Activated T-cell treated with anti-CD3 and anti-CD28 coated beads, Interleukin-2, amount 50 U/mL, for 24 hours (primary cell): ENCODE results near the gene RNF151.
"Not testable (repeated sequence)": the region's sequence is repeated elsewhere in the genome, so short reads cannot be mapped to it uniquely, and the experiment has no call there.

Experiments
- DNase-seq: peaks from one replicate; pipeline ENCODE4 v3.0.0-alpha.2; 2020
- H3K27ac Mint-ChIP-seq: 2 replicates; pipeline ENCODE4 v1.8.0; 2020; ENCODE audit warnings: mild to moderate bottlenecking, mixed read lengths
- H3K27me3 Mint-ChIP-seq: 2 replicates; pipeline ENCODE4 v1.8.0; 2020; ENCODE audit warnings: mixed read lengths
- H3K36me3 Mint-ChIP-seq: 2 replicates; pipeline ENCODE4 v1.8.0; 2020; ENCODE audit warnings: low read depth, mixed read lengths
- H3K4me1 Mint-ChIP-seq: 2 replicates; pipeline ENCODE4 v1.8.0; 2020; ENCODE audit warnings: low read depth, mixed read lengths
- H3K4me3 Mint-ChIP-seq: 2 replicates; pipeline ENCODE4 v1.8.0; 2020; ENCODE audit warnings: mild to moderate bottlenecking, moderate library complexity, mixed read lengths
- H3K9me3 Mint-ChIP-seq: 2 replicates; pipeline ENCODE4 v1.8.0; 2020; ENCODE audit warnings: mixed read lengths

Gene RNF151

GRCh38 chr16:1930338-1930720 lies 36.3 kb upstream of the RNF151 start:
- Mint-ChIP-seq H3K9me3 (no peaks in the 10 kb centered on the region), H3K4me1 (peaks cover 2% of the 10 kb centered on the region), H3K4me3 (no peak overlapping the region), H3K27me3 (peaks cover 7% of the 10 kb centered on the region), H3K36me3 (no peaks in the 10 kb centered on the region), H3K27ac (no peak overlapping the region)
- DNase-seq, result no peak

GRCh38 chr16:1932050-1933028 lies 34.3 kb upstream of the RNF151 start:
- H3K4me1 Mint-ChIP-seq, result peaks cover 2% of the 10 kb centered on the region
- H3K27me3 Mint-ChIP-seq, result peaks cover 7% of the 10 kb centered on the region
- H3K9me3 Mint-ChIP-seq, result no peaks in the 10 kb centered on the region
- H3K27ac Mint-ChIP-seq, result no peak overlapping the region
- DNase-seq, result no peak
- H3K4me3 Mint-ChIP-seq, result no peak overlapping the region
- peaks cover 4% of the 10 kb centered on the region for H3K36me3 Mint-ChIP-seq

- no peak overlapping the region for H3K27ac Mint-ChIP-seq
- no peak for DNase-seq
- H3K27me3 Mint-ChIP-seq, result peaks cover 7% of the 10 kb centered on the region
- H3K36me3 Mint-ChIP-seq, result peaks cover 7% of the 10 kb centered on the region
- no peaks in the 10 kb centered on the region for H3K9me3 Mint-ChIP-seq
- H3K4me1 Mint-ChIP-seq, result peaks cover 2% of the 10 kb centered on the region
- no peak overlapping the region for H3K4me3 Mint-ChIP-seq
Observed at GRCh38 chr16:1933097-1933661, 33.5 kb upstream of the RNF151 start.

GRCh38 chr16:1936945-1937479 lies 29.6 kb upstream of the RNF151 start:
- Mint-ChIP-seq H3K27ac (no peak overlapping the region), H3K27me3 (no peaks in the 10 kb centered on the region), H3K4me3 (no peak overlapping the region), H3K4me1 (peaks cover 9% of the 10 kb centered on the region), H3K36me3 (peaks cover 24% of the 10 kb centered on the region), H3K9me3 (no peaks in the 10 kb centered on the region)
- DNase-seq, result no peak

- peaks cover 15% of the 10 kb centered on the region for H3K4me1 Mint-ChIP-seq
- no peaks in the 10 kb centered on the region for H3K9me3 Mint-ChIP-seq
- no peaks in the 10 kb centered on the region for H3K27me3 Mint-ChIP-seq
- peaks cover 26% of the 10 kb centered on the region for H3K36me3 Mint-ChIP-seq
- no peak overlapping the region for H3K27ac Mint-ChIP-seq
- no peak overlapping the region for H3K4me3 Mint-ChIP-seq
- DNase-seq, result no peak
Observed at GRCh38 chr16:1938316-1938715, 28.3 kb upstream of the RNF151 start.

GRCh38 chr16:1938910-1939309 lies 27.7 kb upstream of the RNF151 start:
- H3K9me3 Mint-ChIP-seq, result no peaks in the 10 kb centered on the region
- no peak overlapping the region for H3K4me3 Mint-ChIP-seq
- H3K27ac Mint-ChIP-seq, result no peak overlapping the region
- no peaks in the 10 kb centered on the region for H3K27me3 Mint-ChIP-seq
- H3K36me3 Mint-ChIP-seq, result peaks cover 26% of the 10 kb centered on the region
- DNase-seq, result no peak
- peaks cover 21% of the 10 kb centered on the region for H3K4me1 Mint-ChIP-seq

DNA sequence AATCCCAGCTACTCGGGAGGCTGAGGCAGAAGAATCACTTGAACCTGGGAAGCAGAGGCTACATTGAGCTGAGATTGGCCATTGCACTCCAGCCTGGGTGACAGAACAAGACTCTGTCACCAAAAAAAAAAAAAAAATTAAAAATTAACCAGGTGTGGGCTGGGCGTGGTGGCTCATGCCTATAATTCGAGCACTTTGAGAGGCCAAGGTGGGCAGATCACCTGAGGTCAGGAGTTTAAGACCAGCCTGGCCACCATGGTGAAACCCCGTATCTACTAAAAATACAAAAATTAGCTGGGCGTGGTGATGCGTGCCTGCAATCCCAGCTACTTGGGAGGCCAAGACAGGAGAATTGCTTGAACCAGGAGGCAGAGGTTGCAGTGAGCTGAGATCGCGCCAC lies 26.8 kb upstream of the RNF151 start:
- H3K27me3 Mint-ChIP-seq, H3K9me3 Mint-ChIP-seq, DNase-seq, H3K27ac Mint-ChIP-seq, H3K4me3 Mint-ChIP-seq: not testable (repeated sequence)
- Mint-ChIP-seq H3K36me3 (peaks cover 26% of the 10 kb centered on the region), H3K4me1 (peaks cover 29% of the 10 kb centered on the region)

DNA sequence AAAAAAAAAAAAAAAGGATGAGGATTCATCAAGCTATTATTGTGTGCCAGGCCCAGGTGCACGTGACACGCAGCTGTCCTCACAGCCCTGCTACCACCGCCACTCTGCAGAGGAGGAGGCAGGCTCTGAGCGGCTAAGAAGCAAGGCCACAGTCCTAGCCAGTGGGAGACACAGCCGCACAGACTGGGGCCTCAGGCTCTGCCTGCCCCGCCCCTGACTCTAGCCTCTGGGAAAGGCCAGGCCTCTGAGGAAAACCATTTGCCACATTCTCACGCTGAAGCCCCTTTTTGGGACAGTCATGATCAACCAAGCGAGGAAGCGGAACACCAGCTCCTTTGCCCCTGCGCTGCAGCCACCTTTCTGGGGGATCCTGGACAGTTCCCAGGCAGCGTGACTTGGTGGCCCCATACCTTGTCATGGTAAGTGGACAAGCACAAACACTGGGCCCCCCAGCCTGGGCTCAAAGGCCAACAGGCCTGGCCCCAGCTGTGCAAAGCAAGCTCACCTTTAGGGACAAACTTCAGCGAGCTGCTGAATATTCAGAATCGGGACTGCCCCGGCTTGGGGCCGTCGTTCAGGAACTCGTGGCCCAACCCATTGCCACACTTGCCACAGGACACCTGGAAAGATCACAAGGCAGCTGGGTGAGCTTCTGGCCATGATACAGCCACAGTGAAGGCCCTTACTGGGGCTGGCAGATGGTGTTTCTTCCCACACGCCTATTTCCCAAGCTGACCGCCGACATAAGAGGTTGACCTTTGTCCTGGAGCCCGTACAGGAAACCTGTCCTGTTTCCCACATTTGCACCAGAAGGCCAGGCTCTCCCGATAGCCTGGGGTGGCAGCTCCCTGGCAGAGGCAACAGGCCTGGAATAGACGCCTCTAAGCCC lies 26.1 kb upstream of the RNF151 start:
- DNase-seq, result no peak
- no peaks in the 10 kb centered on the region for H3K9me3 Mint-ChIP-seq
- no peak overlapping the region for H3K27ac Mint-ChIP-seq
- peaks cover 29% of the 10 kb centered on the region for H3K4me1 Mint-ChIP-seq
- no peak overlapping the region for H3K4me3 Mint-ChIP-seq
- H3K36me3 Mint-ChIP-seq, result peaks cover 26% of the 10 kb centered on the region
- H3K27me3 Mint-ChIP-seq, result no peaks in the 10 kb centered on the region

DNA sequence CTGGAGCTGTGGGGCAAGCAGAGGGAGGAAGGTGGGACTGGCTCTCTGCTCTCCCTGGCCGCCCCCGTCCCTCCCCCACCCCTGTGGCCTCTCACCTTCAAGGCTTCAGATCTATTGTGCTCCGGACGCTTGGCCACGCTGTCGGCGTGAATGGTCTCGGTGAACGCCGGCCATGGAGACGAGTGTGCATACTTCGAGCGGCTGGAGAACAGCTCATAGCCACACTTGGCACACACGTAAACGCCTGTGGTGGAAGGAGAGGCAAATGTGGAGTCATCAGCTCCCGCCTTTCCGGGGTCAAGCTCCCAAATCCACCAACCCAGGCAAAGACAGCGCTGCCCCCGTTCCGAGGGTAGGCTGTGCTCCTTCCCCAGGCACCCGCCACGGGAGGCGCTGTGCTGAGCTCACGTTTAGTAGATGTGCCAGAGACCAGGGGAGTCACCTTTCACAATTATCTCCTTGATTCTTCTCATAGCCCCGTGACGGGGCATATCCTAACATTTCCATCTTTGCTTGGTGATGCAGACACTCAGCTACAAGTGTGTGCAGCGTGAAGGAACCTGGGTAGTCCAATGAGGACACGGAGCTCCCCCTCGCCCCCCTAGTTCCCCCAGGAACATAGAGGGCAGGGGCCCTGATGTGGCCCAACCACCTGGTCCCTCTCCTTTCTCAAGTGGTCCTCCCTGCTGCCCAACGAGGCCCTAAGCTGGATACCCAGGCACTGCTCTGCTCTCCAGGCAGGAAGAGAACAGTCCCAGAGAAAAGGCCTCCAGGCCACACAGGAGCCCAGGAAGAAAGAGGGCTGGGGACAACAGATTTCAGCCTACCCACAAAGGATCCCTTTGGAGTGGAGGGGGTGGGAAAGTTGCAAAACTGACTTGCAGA lies 25.3 kb upstream of the RNF151 start:
- H3K4me3 Mint-ChIP-seq, result peak overlapping the region; percentile 92
- peak overlapping the region; percentile 52 for H3K27ac Mint-ChIP-seq
- peaks cover 26% of the 10 kb centered on the region for H3K36me3 Mint-ChIP-seq
- DNase-seq, result no peak
- H3K4me1 Mint-ChIP-seq, result peaks cover 29% of the 10 kb centered on the region
- H3K9me3 Mint-ChIP-seq, result no peaks in the 10 kb centered on the region
- no peaks in the 10 kb centered on the region for H3K27me3 Mint-ChIP-seq

DNA sequence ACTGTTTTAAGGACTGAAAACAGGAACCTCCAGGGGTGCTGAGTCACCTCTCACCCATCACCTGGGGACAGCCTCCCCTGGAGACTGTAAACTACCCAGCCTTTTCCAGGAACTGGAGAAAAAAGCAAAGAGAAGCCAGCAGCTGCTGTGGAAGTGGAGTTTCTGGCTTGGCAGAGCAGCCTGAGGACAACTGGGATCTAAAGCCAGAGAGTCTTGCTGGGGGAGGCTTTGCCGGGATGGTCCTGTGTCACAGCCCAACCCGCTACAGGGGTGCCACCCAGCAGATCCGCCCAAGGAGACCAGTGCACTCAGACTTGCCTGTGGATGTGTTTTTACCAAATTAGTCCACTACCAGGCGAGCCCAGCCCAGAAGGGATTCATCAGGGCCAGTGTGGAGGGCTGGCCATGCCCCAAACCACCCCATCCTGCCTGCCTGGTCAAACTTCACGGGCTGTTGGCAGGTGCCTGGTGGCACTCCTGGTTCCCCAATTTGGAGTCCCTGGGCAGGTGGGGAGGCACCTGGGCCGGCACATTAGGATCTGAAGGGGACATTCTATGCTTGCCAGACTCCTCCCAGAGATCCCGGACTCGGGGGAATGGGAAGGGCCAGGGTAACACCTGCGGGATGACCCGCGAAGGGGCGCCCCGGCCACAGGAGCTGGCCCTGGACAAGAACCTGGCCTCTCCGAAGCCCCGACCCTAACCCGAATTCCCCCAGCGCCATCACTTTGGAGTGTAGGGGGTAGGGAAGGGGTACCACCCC lies 24.4 kb upstream of the RNF151 start:
- no peaks in the 10 kb centered on the region for H3K9me3 Mint-ChIP-seq
- H3K27ac Mint-ChIP-seq, result peak overlapping the region; percentile 91
- peak; percentile 48 for DNase-seq
- no peaks in the 10 kb centered on the region for H3K27me3 Mint-ChIP-seq
- H3K36me3 Mint-ChIP-seq, result peaks cover 24% of the 10 kb centered on the region
- H3K4me3 Mint-ChIP-seq, result peak overlapping the region; percentile 92
- peaks cover 29% of the 10 kb centered on the region for H3K4me1 Mint-ChIP-seq

DNA sequence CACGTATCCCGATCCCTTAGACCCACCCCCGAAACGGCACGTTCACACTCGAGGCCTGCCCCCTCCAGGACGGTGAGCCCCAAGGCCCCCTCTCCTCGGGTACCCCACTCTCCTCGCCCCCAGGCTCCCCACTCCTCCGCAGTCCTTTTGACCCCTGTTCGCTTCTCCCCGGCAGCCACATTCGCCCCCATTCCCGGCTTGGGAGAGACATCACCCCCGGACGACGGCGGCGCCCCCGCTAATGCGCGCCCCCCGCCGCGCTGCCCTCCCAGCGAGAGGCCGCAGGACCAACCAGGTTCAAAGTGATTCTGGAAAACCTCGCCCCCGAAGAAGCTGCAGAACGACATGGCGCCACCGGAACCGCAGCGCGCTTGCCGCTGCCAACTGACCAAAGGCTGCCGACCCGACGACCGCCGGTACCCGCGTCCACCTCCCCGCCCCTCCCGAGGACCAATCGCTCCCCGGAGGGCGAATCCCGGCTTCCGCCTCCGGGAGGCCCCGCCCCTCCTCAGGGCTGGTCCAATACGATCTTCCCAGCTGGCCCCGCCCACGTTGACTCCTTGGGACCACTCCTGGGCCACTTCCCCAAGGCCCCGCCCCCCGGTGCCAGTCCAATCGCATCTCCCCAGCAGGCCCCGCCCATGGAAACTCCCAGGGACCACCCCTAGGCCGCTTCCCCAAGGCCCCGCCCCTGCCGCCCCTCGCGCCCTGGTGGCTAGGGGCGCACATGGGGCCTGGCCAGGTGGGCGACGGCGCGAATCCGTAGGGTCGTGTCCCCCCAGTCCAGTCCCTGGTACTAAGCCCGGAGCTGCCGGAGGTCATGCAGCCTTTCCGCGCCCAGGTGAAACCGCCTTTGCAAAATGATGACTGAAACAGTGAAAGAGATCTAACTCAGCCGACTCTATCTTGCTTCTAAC lies 23.6 kb upstream of the RNF151 start, which contains the start of gene MSRB1:
Gene MSRB1 (minus strand): TSS at position 390 of the 917 bp plus-strand sequence. CDS start 43 bp downstream, at position 347.
- peak within 1 kb of the TSS; percentile 92 for H3K4me3 Mint-ChIP-seq
- peaks cover 29% of the 10 kb centered on the region for H3K4me1 Mint-ChIP-seq
- peak within 1 kb of the TSS; percentile 91 for H3K27ac Mint-ChIP-seq
- H3K27me3 Mint-ChIP-seq, result no peaks in the 10 kb centered on the region
- no peaks in the 10 kb centered on the region for H3K9me3 Mint-ChIP-seq
- peak; percentile 99 for DNase-seq
- H3K36me3 Mint-ChIP-seq, result peaks cover 20% of the 10 kb centered on the region

GRCh38 chr16:1944612-1945199 lies 21.9 kb upstream of the RNF151 start:
- peaks cover 29% of the 10 kb centered on the region for H3K4me1 Mint-ChIP-seq
- H3K27me3 Mint-ChIP-seq, result no peaks in the 10 kb centered on the region
- no peaks in the 10 kb centered on the region for H3K9me3 Mint-ChIP-seq
- peak overlapping the region; percentile 92 for H3K4me3 Mint-ChIP-seq
- no peak for DNase-seq
- H3K27ac Mint-ChIP-seq, result peak overlapping the region; percentile 38
- H3K36me3 Mint-ChIP-seq, result peaks cover 8% of the 10 kb centered on the region
